C1 segment of cervical spinal cord (tissue), 14 donors: Measurements from ENCODE around the gene MMAB.

ENCODE experiments used
- DNase-seq, 14 donors: peaks; one replicate each; lab custom pipeline; 2025; lab: John Stamatoyannopoulos, UW

MMAB gene

DNA sequence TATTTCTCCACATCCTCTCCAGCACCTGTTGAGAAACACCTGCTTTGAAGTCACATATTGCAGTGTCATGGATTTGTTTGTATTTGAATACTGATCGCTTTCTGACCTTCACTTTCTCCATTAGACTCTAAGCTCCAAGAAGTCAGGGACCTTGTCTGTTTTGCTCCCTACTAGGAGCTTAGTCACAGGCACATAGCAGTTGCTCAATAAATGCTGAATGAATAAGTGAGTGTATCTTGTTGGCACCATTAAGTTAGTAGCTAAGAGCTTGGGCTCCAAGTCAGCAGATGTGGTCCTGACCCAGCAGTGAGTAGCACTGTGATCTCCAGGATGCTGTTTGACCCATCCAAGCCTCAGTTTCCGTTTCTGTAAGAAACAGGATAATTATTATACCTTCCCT is 10.4 kb upstream of the MMAB start:
- no peak for DNase-seq

DNA sequence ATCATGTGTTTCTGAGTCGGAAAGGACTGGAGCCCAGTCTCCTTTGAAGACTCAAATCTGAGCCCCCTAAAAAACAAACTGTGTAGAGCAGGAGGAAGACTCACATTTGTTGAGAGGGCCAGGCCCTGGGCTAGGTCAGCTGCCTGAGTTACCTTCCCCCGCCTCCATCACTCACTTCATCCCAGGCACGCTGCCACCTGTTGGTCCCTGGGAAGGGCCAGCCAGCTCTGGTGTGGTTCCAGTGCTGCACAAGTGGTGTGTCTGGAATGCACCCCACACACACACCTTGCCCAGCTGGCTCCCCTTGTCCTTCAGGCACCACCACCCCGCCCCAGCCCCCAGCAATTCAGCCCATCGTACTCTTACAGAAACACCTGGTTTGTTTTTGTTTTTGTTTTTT is 9.3 kb upstream of the MMAB start:
- DNase-seq = no peak

DNA sequence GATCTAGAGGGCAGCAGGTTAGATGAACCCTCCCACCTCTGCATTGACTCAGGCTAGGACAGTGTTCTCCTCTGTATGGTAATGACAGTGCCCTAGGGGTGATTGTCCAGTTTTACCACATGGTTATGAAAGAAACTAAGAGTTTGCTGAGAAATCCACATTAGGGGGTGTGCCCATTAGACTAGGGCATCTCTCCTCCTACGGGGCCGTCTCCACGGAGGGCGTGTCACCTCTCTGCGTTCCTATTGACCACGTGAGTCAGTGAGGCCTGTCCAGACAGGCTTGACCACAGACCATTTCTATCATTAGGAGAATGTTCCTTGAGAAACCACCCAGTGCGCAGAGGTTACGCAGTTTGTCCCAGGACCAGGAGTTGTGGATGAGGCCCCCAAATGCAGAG is 8.6 kb upstream of the MMAB start:
- no peak for DNase-seq

DNA sequence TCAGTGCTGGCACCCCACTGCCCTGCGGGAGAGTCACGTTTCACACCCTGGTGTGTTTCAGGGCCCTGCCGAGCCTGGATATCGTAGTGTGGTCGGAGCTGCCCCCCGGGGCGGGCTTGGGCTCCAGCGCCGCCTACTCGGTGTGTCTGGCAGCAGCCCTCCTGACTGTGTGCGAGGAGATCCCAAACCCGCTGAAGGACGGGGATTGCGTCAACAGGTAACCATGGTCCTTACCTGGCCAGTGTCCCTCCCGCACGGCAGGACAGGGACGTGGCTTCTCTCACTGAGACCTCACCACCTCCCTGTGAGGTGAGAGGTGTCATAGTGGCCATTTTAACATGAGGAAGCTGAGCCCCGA is 8.0 kb upstream of the MMAB start:
- DNase-seq = no peak

DNA sequence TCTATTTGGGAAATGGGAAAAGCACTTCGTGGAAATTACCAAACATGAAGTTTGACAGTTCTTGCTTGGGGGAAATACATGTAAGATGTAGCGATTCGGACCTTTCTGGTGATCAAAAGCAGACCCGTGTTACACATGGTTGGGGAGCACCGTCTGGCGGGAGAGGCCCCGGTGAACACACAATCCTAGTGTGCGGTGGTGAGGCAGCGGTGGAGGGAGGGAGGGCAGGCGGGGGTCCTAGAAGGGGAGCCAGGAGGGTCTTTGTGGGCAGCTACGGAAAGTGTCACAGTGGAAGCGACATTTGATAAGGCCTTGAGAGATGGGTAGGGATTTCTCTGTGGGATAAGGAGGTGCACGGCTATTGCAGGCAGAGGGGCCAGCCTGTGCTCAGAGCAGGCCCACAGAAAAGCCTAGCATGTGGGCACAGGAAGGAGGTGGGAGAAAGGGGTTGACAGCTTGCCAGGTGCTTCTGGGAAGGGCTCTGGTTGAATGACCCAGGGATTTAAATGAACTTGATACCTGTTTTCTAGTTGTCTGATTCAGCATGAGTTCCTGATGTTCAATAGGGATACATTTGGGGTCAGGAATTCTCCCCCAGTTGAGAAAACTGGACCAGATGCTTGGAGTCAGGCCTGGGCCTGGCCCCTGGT is 7.5 kb upstream of the MMAB start:
- no peak for DNase-seq

DNA sequence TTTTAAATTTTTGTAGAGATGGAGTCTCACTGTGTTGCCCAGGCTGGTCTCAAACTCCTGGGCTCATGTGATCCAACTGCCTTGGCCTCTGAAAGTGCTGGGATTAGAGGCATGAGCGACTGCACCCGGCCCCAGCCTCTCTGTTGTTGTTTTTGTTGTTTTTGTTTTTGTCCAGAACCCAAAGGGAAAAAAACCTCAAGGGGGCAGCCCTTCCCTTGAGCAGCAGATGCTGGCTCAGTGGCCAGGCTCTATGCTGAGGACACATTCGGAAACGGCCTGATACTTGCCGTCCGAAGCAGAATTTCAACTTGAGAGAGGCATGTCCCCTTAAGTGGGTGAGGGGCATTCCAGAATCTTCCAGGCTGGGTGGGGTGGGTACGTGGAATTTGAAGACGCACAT is 7.0 kb upstream of the MMAB start:
- no peak for DNase-seq

DNA sequence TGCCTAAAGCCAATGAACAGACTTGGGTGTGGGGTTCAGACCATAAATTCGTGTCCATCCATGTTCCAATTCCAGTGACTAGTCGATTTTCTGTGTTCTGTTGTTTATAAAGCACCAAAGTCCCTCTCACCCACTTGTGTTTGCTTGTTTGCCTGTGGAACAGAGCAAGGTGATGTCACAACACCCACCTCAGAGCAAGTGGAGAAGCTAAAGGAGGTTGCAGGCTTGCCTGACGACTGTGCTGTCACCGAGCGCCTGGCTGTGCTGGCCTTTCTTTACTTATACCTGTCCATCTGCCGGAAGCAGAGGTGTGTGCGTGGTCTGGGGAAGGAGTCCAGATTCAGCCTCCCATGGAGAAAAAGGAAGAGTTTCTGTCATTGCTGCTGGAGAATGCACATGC is 6.3 kb upstream of the MMAB start:
- no peak for DNase-seq

DNA sequence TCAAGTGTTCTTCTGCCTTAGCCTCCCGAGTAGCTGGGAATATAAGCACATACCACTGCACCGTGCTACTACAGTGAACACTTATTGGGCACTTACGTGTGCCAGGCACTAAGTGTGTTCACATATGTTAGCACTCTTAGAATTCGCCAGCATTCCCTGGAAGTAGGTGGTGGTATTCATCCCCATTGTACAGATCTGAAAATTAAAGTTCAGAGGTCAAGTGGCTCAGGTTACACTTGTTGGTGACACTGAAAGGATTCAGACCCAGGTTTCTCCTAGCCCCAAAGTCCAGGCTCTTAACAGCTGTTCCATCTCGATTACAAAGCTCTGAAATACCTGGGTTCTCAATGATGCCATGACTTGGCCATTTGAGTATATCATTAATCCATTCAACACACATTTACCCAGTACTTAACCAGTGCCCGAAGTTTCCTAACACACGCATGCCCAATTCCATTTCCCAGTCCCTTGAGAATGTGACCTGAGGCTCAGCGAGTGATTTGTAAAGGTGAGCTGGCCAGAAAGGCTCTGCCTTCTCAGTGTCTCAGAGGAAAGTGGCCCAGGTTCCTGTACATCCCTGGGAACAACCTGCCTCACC is 5.1 kb upstream of the MMAB start:
- DNase-seq = no peak

DNA sequence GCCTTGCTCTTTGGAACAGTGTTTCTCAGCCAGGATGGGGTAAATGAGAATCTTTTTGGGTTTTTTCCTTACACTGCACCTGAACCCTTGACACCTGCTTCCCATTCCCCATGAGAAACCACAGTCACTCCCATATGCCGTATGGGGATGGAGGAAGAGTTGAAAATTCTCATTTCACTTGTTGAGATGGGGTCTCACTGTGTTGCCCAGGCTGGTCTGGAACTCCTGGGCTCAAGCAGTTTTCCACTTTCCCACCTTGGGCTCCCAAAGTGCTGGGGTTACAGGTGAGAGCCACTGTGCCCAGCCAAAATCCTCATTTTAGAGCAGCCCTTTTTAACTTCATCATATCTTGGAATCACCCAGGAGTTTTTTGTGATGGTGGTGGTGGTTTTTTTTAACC is 4.0 kb upstream of the MMAB start:
- DNase-seq = no peak

DNA sequence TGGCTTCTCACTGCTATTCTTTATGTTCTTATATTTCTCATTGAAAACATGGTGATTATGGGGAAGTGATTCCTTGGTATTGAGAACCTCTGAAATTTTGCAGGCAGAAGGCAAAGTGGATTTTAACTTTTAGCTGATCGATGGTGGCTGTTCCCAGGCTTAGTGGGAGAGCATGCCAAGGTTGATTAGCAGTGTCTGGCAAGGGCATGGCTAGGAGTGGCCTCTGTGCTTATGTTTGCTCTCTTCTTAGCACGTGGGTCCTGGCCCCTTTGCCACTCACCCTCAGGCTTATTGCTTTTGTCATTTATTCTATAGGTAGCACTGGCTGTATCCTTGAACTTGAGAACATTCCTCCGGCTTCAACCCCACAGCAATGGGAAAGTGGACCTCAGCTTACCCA is 2.4 kb upstream of the MMAB start:
- no peak for DNase-seq

DNA sequence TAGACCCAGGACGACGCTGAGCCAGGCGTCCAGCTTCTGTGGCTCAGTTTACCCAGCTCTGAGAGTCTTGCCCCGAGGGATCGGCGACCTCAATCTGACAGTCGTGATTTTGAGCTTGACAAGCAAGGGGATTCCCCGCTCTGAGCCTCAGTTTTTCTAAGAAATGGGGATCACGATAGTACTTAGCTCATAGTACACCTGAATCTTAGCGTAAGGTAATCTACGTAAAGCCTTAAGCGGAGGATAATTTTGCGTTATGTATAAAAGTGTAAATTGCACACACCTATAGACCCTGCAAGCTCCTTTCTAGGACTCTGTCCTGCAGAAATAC is 575 bp upstream of the MMAB start:
- DNase-seq = no peak

DNA sequence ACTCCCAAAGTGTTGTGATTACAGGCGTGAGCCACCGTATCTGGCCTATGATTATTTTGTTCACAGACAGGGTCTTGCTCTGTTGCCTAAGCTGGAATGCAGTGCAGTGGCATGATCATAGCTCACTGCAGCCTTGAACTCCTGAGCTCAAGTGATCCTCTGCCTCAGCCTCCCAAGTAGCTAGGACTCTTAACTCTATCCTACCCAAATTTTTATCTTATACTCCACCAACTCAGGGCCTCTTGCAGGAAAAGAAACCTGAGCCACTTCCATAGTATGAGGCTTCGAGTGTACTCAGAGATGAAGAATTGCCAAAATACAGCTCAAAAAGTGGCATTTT is 828 bp downstream of the MMAB start:
- no peak for DNase-seq

DNA sequence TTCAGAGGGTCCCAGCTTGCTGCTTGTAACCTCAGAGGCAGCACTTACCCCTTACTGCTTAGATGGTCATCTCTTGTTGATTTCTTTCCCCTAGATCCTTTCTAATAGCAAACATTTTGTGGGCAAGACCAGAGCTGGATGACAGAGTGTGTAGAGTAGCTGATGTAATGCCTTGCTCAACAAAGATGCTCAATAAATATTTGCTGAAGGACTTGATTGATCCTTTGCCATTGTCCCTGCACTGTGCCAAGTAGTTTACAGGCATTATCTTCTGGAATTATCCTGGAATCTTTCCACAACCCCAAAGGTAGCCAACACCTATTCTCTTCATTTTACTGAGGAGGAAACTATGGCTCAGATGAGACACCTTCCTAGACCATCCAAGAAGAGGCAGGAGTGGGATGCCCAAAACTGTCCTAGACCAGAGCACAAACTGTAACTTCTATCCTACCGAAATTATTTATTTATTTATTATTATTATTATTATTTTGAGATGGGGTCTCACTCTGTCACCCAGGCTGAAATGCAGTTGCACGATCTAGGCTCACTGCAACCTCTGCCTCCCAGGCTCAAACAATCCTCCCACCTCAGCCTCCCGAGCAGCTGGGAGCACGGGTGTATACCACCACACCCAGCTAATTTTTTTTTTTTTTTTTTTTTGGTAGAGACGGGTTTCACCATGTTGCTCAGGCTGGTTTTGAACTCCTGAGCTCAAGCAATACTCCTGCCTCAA is 1.4 kb downstream of the MMAB start:
- DNase-seq = no peak

DNA sequence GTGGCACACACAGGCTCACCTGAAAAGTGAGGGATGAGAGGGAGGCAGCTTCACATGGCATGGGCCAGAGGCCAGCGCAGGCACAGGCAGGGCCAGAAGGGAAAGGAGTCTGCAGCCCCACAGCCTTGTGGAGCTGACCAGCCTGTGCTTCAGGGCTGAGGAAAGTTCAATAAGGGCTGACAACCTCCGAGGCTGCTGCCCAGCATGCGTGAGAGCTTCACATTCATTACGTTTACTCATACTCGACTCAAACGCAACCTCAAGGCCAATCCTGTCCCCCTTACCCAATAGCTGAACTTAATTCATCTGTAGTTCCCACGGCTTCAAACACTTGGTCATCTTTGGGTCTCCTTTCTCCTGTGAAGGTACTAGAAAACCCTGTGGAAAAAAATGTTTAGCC is 4.8 kb downstream of the MMAB start:
- no peak for DNase-seq

DNA sequence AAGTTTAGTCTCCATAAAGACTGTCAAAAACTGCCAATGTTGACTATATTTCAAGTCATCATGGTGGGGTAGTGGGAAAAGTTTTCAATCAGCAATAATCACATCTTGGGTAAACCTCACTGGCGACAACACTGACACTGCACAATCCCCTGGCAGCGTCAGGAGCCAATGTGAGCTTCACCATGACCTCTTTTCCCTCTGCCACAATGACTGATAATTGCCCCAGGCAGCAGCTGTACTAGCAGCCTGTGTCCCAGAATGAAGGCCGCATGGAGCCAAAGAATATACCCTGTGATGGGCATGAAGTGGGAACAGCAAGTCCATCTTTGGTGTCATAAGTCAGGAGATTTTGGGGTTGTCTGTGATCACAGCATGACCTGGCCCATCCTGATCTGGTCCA is 5.3 kb downstream of the MMAB start:
- peak in 1 of 14 donors; percentile 5 for DNase-seq

DNA sequence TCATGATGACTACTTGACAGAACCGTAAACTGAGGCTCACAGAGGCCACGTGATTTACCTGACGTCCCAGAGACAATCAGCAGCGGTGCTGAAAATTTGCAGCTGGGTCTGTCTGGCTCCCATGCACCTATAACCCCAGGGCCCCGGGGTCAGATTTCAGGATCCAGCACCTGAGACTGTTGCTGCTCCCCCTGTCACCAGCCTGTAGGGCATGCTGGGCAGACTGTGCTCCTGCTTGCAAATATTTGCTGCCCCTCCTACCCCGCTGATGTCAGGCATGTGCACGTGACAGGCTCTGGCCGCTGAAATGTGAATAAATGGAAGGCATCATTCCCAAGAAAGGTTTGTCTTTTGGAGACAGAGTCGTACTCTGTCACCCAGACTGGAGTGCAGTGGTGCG is 6.0 kb downstream of the MMAB start:
- no peak for DNase-seq

DNA sequence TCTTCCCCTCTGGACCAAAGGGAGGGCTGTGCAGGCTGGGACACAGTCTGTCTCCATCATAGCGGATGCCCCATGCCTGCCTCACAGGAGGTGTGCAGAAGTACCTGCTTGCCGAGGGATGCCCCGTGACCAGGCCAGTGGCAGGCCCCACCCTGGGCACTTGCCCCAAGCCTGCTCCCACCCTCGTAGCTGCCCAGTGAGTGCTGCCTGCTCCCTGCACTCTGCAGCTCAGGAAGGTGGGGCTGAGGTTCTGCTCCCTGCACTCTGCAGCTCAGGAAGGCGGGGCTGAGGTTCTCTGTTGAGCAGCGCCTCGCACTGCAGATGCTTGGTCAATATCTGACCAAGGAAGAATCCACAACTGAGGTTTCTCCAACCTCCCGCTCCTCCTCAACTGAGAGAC is 6.9 kb downstream of the MMAB start:
- no peak for DNase-seq

DNA sequence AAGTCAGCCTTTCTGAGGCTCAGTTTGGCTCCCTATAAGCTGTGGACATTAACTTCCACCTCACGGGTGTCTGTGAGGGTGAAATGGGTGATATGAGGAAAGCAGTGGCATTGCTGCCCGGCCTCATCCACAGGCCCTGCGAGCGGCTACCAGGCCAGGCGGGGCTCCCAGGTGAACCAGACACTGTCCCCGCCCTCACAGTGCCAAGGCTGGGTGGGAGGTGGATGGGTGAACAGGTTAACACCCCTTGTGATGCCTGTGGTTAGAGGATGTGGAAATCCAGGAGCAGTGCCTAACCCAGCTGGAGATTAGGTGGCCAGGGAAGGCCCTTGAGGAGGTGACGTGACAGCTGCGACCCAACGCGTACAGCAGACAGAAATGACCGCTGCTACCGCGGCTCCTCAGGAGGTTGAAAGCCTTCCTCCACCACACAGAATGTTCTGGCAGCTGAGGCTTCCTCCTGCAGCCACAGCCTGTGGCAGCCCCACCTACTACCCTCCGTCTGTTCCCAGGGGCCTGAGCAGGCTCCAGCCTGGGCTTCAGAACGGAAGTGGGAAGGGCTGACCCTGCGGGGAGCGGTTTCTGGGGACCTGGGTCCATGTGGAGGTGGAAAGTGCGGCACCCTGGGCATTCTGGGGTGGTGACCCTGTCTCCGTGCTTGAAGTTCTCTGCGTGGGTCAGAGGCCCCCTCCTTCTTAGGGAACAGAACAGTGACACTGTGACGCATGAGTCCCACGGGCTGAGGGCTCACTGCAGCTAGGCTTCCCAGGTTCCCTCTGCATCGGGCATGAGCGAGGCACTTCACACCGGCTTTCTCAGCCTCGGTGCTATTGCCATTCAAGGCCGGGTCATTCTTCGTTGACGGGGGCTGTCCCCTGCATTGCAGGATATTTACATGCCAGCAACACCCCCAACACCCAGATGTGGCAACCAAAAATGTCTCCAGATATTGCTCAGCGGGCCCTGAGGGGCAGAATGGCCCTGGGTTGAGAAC is 9.7 kb downstream of the MMAB start:
- DNase-seq = no peak

DNA sequence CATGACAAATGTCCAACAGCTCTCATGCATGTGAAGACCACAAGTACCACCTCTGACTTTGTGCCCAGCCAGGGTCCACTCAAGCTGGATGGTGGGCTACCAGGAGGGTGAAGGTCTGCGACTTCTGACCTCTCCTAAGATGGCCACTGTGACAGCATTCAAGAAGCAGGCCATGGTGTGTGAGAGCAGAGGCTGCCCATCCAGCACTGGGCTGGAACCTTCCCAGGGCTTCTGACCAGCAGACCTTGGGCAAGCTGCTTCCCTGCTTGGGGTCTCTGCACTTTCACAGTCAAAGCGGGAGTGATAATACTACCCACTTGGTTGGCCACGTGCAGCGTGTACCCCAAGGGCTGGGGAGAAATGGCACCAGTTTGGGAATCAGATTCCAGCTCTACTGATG is 10.4 kb downstream of the MMAB start:
- no peak for DNase-seq

DNA sequence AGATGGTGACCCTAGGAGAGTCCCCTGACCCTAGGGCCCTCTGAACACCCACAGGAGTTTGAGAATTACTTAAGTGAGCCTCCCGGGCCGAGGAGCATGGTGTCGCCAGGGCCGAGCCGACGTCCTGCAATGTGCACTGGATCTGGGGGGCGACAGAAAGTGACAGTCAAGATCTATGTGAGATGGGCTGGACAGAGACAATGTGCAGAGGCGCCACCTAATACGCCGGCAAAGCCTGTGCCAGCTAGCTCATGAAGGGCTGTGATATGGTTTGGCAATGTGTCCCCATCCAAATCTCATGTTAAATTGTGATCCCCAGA is 11.6 kb downstream of the MMAB start:
- DNase-seq = no peak

DNA sequence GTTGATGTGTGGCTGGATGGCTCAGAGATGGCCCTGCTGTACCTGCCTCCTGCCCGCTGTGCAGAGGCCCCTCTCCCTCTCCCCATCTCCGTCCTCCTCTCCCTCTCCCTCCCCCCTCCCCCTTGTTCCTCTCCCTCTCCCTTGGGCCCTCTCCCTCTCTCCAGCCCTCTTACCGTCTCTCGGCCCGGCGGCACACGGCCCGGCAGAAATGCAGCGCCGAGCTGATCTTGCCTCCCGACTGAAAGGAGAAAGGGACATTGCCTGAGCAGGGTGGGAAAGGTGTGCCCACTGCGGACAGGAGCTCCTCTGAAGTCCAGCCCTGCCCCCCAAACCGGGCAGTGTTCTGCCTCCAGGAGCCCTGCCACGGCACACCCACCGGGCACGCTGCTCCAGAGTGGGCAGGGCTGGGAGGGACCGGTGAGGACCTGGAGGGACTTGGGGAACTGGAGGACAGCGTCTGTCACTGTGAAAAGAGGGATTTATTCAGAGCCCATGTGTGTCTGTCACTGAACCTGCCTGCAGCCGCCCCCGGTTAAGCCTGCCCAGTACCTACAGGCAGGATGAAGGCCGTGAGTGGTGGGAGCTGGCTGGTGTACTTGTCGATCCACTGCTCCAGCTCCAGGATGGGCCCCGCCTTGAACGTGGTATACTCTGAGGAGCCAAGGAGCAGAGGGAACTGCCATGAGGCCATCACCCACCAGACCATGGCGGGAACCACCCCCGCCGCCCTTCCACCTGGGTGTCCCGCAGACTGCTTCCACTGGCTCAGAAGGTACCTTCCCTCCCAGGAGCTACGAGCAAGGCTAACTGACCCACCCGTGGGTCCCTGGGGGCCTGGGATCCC is 12.2 kb downstream of the MMAB start:
- DNase-seq = no peak

DNA sequence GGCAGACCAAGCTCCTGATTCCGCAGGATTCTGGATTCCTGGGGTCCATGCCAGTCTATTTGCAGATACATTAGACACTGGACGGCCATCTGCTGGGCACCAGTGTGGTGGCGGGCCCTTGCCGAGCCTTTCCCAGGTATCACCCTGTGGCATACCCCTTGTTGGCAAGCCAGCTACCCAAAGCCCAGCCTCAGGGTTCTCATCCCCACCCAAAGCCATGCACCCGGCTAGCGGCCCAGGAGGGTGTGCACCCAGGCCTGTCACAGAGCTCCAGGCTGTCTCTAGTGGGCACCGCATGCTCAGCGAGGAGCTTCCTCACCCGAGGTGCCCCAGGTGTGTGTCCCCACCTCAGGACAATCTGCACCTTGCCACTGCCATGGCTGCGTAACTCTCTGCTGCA is 13.7 kb downstream of the MMAB start:
- DNase-seq = no peak
